ENCODE measurements around the gene IL17RB.

IL17RB gene

DNA sequence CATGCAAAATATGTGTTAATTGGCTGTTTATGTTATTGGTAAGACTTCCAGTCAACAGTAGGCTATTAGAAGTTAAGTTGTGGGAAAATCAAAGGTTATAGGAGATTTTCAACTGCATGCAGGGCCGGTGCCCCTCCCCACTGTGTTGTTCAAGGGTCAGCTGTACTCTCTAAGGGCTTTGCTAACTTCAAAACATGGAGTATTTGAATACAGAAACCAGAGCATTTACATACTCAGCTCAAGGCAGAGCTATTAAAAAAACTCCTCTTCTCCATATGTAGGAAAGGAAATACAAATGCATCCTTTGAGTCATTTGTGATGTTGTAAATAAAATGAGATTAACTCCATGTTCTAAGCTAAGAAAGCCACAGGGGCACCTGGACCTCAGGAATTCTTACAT, 16.8 kb downstream of the IL17RB start:
- no peak for DNase-seq (ENCODE audit: low spot score)

DNA sequence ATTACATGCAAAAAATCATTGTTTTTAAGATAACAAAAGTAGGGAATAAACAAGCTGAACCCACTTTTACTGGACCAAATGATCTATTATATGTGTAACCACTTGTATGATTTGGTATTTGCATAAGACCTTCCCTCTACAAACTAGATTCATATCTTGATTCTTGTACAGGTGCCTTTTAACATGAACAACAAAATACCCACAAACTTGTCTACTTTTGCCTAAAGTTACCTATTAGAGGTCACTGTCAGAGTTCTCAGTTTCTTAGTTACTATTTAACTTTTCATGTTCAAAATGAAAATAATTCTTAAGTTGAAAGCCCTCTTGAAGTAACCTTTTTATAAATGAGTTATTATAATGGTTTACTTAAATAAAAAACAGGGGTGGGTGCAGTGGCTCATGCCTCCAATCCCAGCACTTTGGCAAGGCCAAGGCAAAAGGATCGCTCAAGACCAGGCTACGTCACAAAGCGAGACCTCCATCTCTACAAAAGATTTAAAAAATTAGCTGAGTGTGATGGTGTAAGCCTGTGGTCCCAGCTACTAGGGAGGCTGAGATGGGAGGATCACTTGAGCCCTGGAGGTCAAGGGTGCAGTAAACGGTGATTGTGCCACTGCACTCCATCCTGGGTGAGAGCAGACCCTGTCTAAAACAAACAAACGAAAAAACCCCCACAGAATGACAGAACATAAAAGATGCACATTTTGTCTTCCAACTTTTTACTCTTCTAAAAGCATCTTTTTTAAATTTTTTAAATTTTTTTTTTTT, 19.5 kb downstream of the IL17RB start:
- no peak for DNase-seq (ENCODE audit: low spot score)

DNA sequence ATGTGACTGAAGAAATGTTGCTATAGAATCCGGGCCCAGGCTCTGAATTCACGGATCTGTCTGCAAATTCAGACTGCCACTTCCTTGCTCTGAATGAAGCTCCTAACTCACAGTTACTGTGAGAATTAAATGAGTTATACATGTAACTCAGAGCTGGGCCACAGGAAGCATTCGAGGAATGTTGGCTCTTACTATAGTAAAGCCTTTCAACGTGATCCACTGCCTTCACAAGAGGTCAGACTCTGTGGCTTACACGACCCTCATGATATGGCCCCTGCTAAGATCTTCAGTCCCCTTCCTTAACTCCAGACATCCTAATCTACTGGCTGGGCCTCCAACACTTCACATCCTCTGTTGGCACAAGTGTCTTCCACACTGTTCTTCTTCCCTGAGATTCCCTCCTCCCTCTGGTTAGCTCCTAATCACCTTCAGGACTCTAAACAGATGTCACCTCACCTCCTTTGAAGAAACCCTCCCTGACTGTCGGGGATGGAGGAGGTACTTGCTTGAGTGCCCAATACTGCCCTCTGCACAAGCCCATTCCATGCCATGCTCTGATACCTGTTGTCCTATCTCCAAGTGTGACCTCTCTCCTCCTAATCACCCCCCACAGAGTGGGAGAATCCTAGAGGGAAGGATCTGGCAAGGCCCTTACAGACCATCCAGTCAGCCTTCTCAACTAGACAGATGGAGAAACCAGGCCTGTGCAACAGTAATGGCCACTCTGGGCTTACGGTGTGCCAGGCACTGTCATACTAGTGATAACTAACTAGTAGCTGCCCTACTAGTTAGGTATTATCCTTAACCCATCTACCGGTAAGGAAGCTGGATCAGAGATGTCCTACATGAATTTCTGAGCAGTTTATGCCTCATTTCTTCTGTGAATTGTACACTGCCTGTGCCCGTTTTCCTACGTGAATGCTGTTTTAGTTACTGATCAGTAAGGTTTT, 34.3 kb downstream of the IL17RB start:
- no peak for DNase-seq (ENCODE audit: low spot score)

DNA sequence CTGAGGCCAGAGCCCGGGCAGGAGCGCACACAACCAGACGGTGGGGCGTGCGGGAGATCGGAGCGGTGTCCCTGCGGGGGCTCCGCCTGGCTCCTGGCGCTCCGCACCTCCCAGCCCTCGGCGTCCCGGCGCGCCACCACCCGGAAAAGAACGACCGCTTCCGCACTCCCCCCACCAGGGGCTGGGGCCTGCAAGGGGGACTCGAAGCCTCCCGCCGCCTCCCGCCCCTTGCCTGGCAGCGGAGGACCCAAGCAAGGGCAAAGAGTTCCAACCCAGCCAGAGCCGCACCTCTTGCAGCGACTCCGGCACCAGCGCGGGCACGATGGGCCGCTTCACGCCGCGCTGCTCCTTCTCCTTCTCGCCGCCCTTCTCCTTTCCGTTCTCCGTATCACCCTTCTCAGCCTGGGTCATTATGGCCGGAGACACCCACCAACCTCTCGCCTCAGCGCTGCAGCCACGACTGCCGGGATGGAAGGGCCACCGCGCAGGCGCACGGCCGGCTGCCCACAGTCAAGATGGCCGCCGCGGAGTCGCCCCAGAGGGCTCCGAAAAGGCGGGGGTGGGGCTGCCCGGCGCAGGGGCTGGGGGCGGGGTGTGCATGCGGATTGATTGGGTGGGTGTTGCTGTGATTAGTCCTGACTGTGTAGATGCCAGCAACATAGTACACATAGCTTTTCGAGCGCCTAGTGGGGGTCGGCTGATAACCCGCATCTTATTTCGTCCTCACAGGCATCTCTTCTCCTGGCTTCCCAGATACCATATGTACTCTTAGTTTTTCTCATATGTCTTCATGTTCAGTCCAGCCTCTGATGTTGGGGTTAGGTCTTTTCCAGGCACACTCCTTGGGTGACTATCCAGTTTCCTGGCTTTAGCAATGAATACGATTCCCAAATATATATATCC, 35.6 kb downstream of the IL17RB start, which contains the start of gene ACTR8:
TSS of gene ACTR8 (minus strand) at position 462 of the 903 bp plus-strand sequence. CDS start at position 411, 51 bp downstream.
- DNase-seq (ENCODE audit: low spot score) = peak; percentile 98

DNA sequence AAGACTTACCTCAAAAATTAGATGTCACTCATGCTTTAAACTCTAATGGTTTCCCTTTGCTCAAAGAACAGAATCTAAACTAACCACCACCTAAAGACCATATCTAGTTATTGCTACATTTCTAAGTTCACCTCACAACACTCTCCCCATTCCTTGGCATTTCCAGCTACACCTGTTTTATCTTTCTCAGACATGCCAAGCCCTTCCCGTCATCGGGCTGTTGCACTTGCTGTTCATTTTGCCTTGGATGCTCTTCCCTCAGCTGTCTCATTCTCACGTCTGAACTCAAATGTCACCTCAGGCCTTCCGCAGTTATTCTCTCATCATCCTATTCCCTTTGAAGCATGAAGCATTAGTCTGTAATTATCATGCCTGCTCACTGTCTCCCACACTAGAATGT, 36.6 kb downstream of the IL17RB start:
- no peak for DNase-seq (ENCODE audit: low spot score)

DNA sequence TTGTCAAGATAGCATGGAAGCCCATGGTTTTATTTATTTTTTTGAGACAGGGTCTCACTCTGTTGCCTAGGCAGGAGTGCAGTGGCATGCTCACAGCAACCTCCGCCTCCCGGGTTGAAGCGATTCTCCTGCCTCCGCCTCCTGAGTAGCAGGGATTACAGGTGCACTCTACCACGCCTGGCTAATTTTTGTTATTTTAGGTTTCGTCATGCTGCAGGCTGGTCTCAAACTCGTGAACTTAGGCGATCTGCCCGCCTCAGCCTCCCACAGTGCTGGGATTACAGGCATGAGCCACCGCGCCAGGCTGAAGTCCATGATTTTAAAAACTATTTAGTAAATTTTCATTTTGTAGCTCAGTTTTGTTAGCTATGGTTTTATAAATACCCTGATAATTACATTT, 38.3 kb downstream of the IL17RB start:
- no peak for DNase-seq (ENCODE audit: low spot score)

DNA sequence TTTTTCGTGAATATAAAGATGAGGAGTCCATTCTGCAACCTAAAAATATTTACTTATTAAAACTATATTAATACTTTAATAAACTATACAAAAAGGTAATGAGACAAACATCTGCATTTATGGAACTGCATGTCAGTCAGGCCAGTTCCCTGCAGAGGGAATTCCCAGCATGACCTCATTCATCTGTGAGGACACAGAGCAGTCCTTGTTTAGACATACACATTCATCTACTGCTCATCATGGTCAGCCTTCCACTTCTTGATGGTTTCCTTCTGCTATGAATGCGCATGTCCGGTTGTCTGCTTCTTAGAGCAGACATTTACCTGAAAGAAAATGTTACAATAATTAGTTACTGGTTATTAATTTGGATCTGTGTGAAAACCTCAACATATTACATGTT, 38.9 kb downstream of the IL17RB start:
- no peak for DNase-seq (ENCODE audit: low spot score)

DNA sequence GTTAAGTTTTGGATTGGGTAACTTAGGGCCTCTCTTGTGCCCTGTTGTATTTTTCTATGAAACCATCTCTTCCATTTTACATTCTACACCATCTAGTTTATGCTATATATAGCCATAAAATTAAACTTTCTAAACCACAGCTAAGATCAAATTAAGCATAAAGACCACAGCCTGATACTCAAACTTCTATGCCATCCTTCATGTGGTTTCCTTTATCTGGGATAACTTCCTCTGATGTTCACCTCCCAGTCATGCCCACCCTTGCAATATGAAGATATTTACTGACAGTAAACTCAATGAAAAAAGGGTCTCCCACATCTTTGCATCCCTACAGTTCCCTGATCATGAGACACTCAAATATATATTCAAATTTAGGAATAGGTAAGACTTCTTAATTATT, 41.1 kb downstream of the IL17RB start:
- DNase-seq (ENCODE audit: low spot score) = no peak

DNA sequence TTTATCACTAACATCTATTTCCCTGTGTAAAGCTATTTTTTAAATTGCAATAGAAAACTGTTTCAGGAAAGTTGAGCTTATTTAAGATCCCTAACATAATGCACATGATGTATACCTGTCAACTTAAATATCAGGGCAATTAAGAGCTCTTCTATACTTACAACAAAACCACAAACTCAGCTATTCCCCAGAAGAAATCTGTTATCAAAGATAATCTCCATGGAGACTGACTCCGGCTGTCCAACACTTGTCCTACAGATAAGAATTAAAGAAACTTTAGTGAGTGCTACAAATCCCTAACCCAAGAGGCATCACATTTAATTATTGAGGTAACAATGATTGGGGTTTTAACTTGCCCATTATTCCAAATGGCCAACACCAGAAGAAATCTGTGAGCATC, 41.9 kb downstream of the IL17RB start:
- DNase-seq (ENCODE audit: low spot score) = no peak

DNA sequence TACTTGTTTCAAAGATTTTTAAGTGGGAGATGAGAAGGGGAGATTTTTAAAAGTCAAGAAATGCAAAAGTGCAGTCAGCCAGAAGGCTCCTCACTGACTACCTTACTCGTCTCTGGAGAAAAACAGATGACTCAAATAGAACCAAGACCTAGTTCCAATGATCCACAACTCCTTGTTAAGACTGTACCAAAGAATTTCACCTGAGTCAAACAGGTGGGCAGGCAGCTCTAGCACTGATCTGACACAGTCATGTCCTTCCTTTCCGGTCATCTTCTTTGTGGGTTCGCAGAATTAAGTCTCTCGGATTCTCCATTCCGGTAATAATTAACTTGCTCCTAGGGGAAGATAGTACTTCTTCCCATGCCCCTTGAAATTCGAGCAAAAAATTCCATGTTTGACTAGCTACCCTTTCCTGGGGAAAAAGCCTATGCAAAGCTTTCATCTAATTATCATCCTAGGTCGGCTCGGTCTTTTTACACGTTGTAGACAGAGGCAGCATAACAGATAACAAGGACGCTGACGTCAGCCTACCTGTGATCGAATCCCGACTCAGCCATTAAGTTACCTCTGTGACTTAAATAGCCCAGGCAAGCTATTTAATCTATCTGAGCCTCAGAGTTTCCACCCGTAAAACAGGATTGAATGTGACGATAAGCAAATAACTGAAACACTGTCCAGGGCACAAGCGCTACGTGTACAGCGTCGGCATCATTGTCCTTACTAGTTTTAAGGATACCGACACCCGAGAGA, 44.5 kb downstream of the IL17RB start:
- DNase-seq (ENCODE audit: low spot score) = no peak

DNA sequence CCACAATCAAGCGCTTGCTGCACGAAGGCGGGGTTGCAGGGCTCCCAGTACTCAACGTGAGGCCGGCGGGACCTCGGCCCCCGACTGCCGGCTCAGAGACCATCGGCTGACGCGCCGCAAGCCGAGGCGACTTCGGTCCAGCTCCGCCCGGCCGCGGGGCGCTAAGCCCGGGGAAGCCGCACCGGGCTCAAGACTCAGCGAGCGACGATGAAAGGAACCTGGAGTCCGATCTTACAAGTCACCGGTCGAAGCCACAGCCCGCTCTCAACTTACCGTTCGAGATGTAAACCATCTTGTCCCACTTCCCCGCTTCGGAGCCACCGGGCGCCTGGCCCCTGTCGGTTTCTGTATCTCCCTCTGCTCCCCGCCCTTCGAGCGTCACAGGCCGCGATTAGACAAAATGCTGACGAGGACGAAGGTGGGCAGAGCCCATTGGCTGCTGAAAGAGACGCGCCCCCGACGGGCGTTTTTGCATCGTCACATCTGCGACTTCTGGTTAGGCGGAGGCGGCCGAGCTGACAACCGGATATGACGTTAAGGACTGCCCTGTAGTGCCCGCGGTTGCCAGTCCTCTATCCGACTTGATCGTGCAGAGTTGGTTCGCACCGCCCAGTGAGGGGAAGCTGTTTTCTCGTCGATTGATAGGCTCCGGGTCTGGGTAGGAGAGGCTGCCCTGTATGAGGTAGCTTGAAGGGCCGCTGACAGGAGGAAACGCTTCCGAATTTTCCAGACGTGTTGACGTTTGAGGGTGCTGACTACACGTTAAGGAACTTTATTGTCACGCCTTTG, 45.3 kb downstream of the IL17RB start, which contains the start of gene SELENOK:
TSS of gene SELENOK (minus strand) at position 363 of the 789 bp plus-strand sequence.
- peak; percentile 95 for DNase-seq (ENCODE audit: low spot score)

DNA sequence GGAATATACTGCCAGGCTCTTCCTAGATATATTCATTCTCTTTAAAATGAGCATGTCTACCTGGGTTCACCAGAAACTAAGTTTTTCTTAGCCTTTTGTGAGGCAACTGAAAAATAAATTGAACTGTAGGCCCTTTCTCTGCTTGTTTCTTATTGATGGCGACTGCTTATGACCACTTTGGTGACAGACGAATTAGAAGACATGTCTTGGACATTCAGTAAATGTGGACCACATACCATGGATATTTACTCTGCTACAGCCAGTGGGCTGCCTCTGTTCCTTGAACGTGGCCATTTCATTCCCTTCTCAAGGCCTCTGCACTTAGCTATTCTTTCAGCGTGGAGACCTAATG, 45.9 kb downstream of the IL17RB start:
- DNase-seq (ENCODE audit: low spot score) = no peak

DNA sequence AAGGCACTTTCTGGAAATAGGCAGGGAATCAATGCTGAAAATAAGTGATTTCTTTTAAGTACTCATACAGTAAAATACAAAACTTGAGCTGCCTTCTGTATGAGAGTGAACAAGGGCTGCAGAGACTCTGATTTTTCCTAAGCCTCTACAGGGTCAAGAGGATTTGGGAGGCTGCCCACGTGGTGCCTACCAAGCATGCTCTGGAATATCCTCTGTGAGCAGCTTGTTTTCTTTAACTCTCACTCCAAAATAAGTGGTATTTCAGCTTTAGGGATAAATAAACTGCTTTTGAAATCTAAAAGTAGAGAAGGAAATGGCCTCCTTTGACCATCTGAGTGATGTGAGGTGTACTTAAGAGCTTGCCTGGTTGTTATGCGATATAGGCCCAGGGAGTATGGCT, 53.4 kb downstream of the IL17RB start:
- DNase-seq (ENCODE audit: low spot score) = no peak

DNA sequence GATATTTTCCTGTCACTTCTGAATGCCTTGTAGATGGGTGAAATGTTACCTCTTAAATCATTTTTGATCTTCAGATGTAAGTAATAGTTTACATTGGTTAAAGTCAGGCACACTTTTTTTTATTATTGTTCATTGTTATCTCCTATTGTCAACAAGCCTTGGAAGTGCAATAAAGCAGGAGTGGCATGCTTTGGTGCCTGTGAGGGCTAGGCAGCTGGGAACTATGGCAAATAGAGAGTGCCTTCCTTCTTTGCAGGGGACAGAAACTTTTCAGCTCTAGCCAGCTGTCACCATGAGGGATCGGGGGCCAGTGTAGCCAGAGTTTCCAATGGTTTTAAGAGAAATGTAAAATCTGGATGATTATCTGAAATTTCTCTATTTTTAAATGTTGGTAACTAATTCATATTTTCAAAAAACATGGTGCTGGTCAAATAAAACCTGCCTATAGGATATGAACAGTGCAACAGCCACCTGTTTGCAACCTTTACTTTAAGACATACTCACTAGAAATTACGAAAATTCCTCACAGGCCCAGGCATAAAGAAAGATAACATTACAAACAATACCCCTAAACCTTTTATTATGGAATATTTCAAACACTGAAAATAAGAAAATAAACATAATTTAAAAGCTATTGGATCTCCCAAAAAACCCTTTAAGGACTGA, 54.4 kb downstream of the IL17RB start:
- no peak for DNase-seq (ENCODE audit: low spot score)

DNA sequence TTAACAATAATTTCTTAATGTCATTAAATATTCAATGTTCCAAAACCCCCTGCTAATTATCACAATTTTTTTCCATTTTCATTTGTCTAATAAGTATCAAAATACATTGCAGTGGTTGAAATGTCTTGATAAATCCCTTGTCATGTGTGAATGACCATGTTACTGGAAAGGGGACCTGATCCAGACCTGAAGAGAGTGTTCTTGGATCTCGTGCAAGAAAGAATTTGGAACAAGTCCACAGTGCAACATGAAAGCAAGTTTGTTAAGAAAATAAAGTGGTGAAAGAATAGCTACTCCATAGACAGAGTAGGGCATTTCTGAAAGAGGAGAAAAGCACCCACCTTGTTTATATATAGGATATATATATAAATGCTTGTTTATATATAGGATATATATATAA, 55.7 kb downstream of the IL17RB start:
- DNase-seq (ENCODE audit: low spot score) = no peak

DNA sequence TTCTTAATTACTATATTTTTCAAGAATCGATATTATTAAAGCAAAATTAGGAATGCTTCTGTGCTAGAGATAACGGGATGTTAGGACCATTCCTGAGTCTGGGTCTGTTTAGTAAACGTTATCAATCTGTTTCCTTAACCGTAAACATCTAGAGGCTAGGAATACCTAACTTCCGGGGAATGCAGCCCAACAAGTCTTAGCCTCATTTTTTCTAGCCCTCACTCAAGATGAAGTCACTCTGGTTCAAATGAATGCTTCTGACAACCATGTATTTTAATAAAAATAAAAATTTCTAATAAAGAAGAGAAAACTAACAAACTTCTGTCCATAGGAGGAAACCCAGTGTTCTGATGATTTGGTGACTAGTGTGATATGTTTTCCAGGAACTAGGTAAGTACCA, 56.3 kb downstream of the IL17RB start:
- DNase-seq (ENCODE audit: low spot score) = no peak

DNA sequence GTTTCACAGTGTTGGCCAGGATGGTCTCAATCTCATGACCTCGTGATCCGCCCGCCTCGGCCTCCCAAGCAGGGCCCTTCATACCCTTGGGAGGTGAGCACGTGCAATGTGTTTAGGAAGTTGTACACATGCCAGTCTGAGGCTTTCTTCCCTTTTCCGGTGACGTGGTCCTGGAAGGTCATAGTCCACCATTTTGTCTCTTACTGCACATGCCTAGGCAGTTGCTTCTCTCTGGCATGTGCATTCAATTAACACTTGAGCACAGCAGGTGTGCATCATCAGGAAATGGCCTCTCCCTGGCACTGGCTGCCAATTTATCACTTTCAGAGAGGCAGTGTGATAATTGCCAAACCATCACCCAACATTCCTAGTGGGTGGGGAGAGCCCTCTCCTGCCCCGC, 67.0 kb downstream of the IL17RB start:
- DNase-seq (ENCODE audit: low spot score) = no peak

Measured in D341Med (cell line).